T-helper 17 cell (primary cell): ENCODE measurements around the gene ESYT1. TPM values are rescaled to one million over a fixed set of nuclear protein-coding genes. Genes with fewer than 3 reads are reported as not detected.

Source experiments
- ATAC-seq: fragments of 150-1000 bp; cut with Tn5 transposase; 2 replicates; pipeline ENCODE4 v1.10.0; 2021; ENCODE audit warnings: mild to moderate bottlenecking, moderate library complexity
- DNase-seq, 3 donors: peaks; one replicate each; pipeline versions ENCODE4 v3.0.0 to v3.0.0-alpha.2; 2020 to 2021
- H3K9me3 ChIP-seq: one replicate; pipeline ENCODE4 v1.7.0; 2013; ENCODE audit warnings: low read length, mild to moderate bottlenecking; ENCODE audit not compliant: control insufficient read depth, poor library complexity, severe bottlenecking
- H3K27ac Mint-ChIP-seq: one replicate; pipeline ENCODE4 v1.8.0; 2022; ENCODE audit warnings: mild to moderate bottlenecking, moderate library complexity, mixed read lengths
- H3K27me3 Mint-ChIP-seq: one replicate; pipeline ENCODE4 v1.8.0; 2022; ENCODE audit warnings: mixed read lengths
- H3K36me3 Mint-ChIP-seq: one replicate; pipeline ENCODE4 v1.8.0; 2022; ENCODE audit warnings: low read depth, mixed read lengths
- H3K4me1 Mint-ChIP-seq: one replicate; pipeline ENCODE4 v1.8.0; 2022; ENCODE audit warnings: mild to moderate bottlenecking, mixed read lengths
- H3K4me3 Mint-ChIP-seq: one replicate; pipeline ENCODE4 v1.8.0; 2022; ENCODE audit warnings: mild to moderate bottlenecking, moderate library complexity, mixed read lengths
- total RNA-seq, 4 donors: library from RNA in 2 of 4; stranded (reverse) in 2 of 4; gene quantifications; one replicate each; pipeline ENCODE4 v1.2.3 and lab custom pipeline; 2022 to 2026

ESYT1 gene
- total RNA-seq, 2 donors from 2014 or later, result 178 to 211 TPM

GRCh38 chr12:56087220-56087619 is 40.8 kb upstream of the ESYT1 start:
- Mint-ChIP-seq H3K4me1 (no peaks in the 10 kb centered on the region), H3K27ac (no peak overlapping the region), H3K4me3 (no peak overlapping the region), H3K27me3 (no peaks in the 10 kb centered on the region), H3K36me3 (no peaks in the 10 kb centered on the region)
- no peaks in the 10 kb centered on the region for H3K9me3 ChIP-seq
- DNase-seq, result no peak
- no peak for ATAC-seq

- Mint-ChIP-seq H3K27me3 (peaks cover 6% of the 10 kb centered on the region), H3K36me3 (peaks cover 2% of the 10 kb centered on the region), H3K27ac (no peak overlapping the region), H3K4me3 (no peak overlapping the region), H3K4me1 (peaks cover 25% of the 10 kb centered on the region)
- ATAC-seq, result no peak
- no peak for DNase-seq
- H3K9me3 ChIP-seq, result no peaks in the 10 kb centered on the region
Measured at GRCh38 chr12:56097738-56098137, 30.3 kb upstream of the ESYT1 start.

GRCh38 chr12:56098592-56098991 is 29.5 kb upstream of the ESYT1 start:
- Mint-ChIP-seq H3K4me1 (peaks cover 30% of the 10 kb centered on the region), H3K36me3 (no peaks in the 10 kb centered on the region), H3K27ac (no peak overlapping the region), H3K4me3 (no peak overlapping the region), H3K27me3 (no peaks in the 10 kb centered on the region)
- no peak for ATAC-seq
- no peaks in the 10 kb centered on the region for H3K9me3 ChIP-seq
- no peak for DNase-seq

- no peak overlapping the region for H3K4me3 Mint-ChIP-seq
- no peaks in the 10 kb centered on the region for H3K9me3 ChIP-seq
- DNase-seq (no peak), ATAC-seq (no peak)
- peaks cover 40% of the 10 kb centered on the region for H3K4me1 Mint-ChIP-seq
- H3K27ac Mint-ChIP-seq, result peak overlapping the region; percentile 94
- H3K36me3 Mint-ChIP-seq, result peaks cover 2% of the 10 kb centered on the region
- no peaks in the 10 kb centered on the region for H3K27me3 Mint-ChIP-seq
Measured at GRCh38 chr12:56099787-56100186, 28.3 kb upstream of the ESYT1 start.

GRCh38 chr12:56101045-56101444 is 27.0 kb upstream of the ESYT1 start:
- Mint-ChIP-seq H3K4me1 (peaks cover 45% of the 10 kb centered on the region), H3K36me3 (peaks cover 2% of the 10 kb centered on the region), H3K27ac (peak overlapping the region; percentile 94), H3K4me3 (no peak overlapping the region), H3K27me3 (no peaks in the 10 kb centered on the region)
- DNase-seq, result no peak
- no peaks in the 10 kb centered on the region for H3K9me3 ChIP-seq
- ATAC-seq, result no peak

- ATAC-seq (no peak), DNase-seq (no peak)
- H3K36me3 Mint-ChIP-seq, result peaks cover 2% of the 10 kb centered on the region
- peaks cover 54% of the 10 kb centered on the region for H3K4me1 Mint-ChIP-seq
- H3K4me3 Mint-ChIP-seq, result peak overlapping the region; percentile 100
- no peaks in the 10 kb centered on the region for H3K27me3 Mint-ChIP-seq
- peak overlapping the region; percentile 99 for H3K27ac Mint-ChIP-seq
- no peaks in the 10 kb centered on the region for H3K9me3 ChIP-seq
Measured at GRCh38 chr12:56102683-56103065, 25.4 kb upstream of the ESYT1 start.

- Mint-ChIP-seq H3K27ac (peak overlapping the region; percentile 99), H3K4me1 (peaks cover 52% of the 10 kb centered on the region), H3K27me3 (no peaks in the 10 kb centered on the region), H3K36me3 (peaks cover 2% of the 10 kb centered on the region), H3K4me3 (peak overlapping the region; percentile 100)
- DNase-seq, result no peak
- ATAC-seq, result peak; percentile 20
- H3K9me3 ChIP-seq, result no peaks in the 10 kb centered on the region
Measured at GRCh38 chr12:56103066-56103711, 24.9 kb upstream of the ESYT1 start.

GRCh38 chr12:56103823-56104108 is 24.3 kb upstream of the ESYT1 start:
- no peaks in the 10 kb centered on the region for H3K9me3 ChIP-seq
- ATAC-seq, result peak; percentile 2
- Mint-ChIP-seq H3K27me3 (no peaks in the 10 kb centered on the region), H3K27ac (peak overlapping the region; percentile 99), H3K4me3 (peak overlapping the region; percentile 100), H3K36me3 (peaks cover 2% of the 10 kb centered on the region), H3K4me1 (peaks cover 52% of the 10 kb centered on the region)
- DNase-seq, result no peak

- peak within 1 kb of the TSS; percentile 100 for H3K4me3 Mint-ChIP-seq
- peak; percentile 82 to 87 (median 85) for DNase-seq
- no peaks in the 10 kb centered on the region for H3K9me3 ChIP-seq
- peaks cover 52% of the 10 kb centered on the region for H3K4me1 Mint-ChIP-seq
- no peaks in the 10 kb centered on the region for H3K27me3 Mint-ChIP-seq
- H3K36me3 Mint-ChIP-seq, result peaks cover 2% of the 10 kb centered on the region
- peak within 1 kb of the TSS; percentile 99 for H3K27ac Mint-ChIP-seq
- ATAC-seq, result peak; percentile 91
Measured at GRCh38 chr12:56104109-56104814, 23.8 kb upstream of the ESYT1 start, which contains the start of gene PA2G4. PA2G4 (plus strand) TSS chr12:56104559; CDS start chr12:56104738, 179 bp downstream.

- ATAC-seq (peak; percentile 2), DNase-seq (peak in 2 of 3 donors; percentile 12 to 16)
- Mint-ChIP-seq H3K36me3 (peaks cover 2% of the 10 kb centered on the region), H3K4me1 (peaks cover 49% of the 10 kb centered on the region), H3K27ac (peak overlapping the region; percentile 99), H3K4me3 (peak overlapping the region; percentile 100), H3K27me3 (no peaks in the 10 kb centered on the region)
- no peaks in the 10 kb centered on the region for H3K9me3 ChIP-seq
Measured at GRCh38 chr12:56104815-56105608, 23.1 kb upstream of the ESYT1 start.

GRCh38 chr12:56105609-56105902 is 22.5 kb upstream of the ESYT1 start:
- H3K9me3 ChIP-seq, result no peaks in the 10 kb centered on the region
- DNase-seq (no peak), ATAC-seq (no peak)
- Mint-ChIP-seq H3K4me1 (peaks cover 48% of the 10 kb centered on the region), H3K36me3 (peaks cover 3% of the 10 kb centered on the region), H3K4me3 (peak overlapping the region; percentile 100), H3K27me3 (no peaks in the 10 kb centered on the region), H3K27ac (peak overlapping the region; percentile 99)

- no peak for ATAC-seq
- H3K27me3 Mint-ChIP-seq, result no peaks in the 10 kb centered on the region
- no peak overlapping the region for H3K27ac Mint-ChIP-seq
- H3K4me3 Mint-ChIP-seq, result no peak overlapping the region
- no peak for DNase-seq
- H3K4me1 Mint-ChIP-seq, result peaks cover 40% of the 10 kb centered on the region
- peaks cover 6% of the 10 kb centered on the region for H3K36me3 Mint-ChIP-seq
- H3K9me3 ChIP-seq, result no peaks in the 10 kb centered on the region
Measured at GRCh38 chr12:56107242-56107641, 20.8 kb upstream of the ESYT1 start.

GRCh38 chr12:56110571-56110970 is 17.5 kb upstream of the ESYT1 start:
- ATAC-seq, result no peak
- Mint-ChIP-seq H3K27ac (no peak overlapping the region), H3K36me3 (peaks cover 4% of the 10 kb centered on the region), H3K27me3 (no peaks in the 10 kb centered on the region), H3K4me3 (no peak overlapping the region), H3K4me1 (peaks cover 13% of the 10 kb centered on the region)
- H3K9me3 ChIP-seq, result no peaks in the 10 kb centered on the region
- DNase-seq, result no peak
